GM12892 (cell line): Measurements from ENCODE around the gene TADA2A.

Experiments used
- POLR2A ChIP-seq: IDR thresholded peaks from 2 replicates; pipeline ENCODE4 v1.6.1; 2011; ENCODE audit warnings: low read depth, low read length, control low read depth
- POLR2AphosphoS5 ChIP-seq: IDR thresholded peaks from 2 replicates; pipeline ENCODE4 v1.6.1; 2011; ENCODE audit warnings: low read depth, low read length, control low read depth

GRCh38 chr17:37510056-37510455 is 103.4 kb downstream of the TADA2A start:
- TF ChIP-seq POLR2AphosphoS5 = no peak
- no peak for TF ChIP-seq POLR2A
